GM10248 (cell line): Measurements from ENCODE around the gene CACNA2D1.

Experiments
- CTCF ChIA-PET: fragments of 300-600 bp; sonication (Branson Sonifier 250); formaldehyde crosslinking; extraction: SDS; loops from one replicate; lab custom pipeline; 2021; ENCODE audit warnings: antibody characterized with exemption; lab: Yijun Ruan, JAX
- POLR2A ChIA-PET: fragments of 350-650 bp; sonication (Branson Sonifier 250); formaldehyde crosslinking; extraction: SDS; loops from one replicate; lab custom pipeline; 2020; ENCODE audit warnings: antibody characterized with exemption; lab: Yijun Ruan, JAX
- DNase-seq: peaks from one replicate; pipeline ENCODE4 v3.0.0; 2012; ENCODE audit errors: extremely low spot score
- TF ChIP-seq, protein P1 (sequence below): IDR thresholded peaks from 2 replicates; pipeline ENCODE4 v1.5.1; 2012; ENCODE audit warnings: mild to moderate bottlenecking, low read depth; ENCODE audit errors: extremely low read depth, missing control alignments, control extremely low read depth

CACNA2D1 gene

GRCh38 chr7:82331234-82331633 lies 112.3 kb downstream of the CACNA2D1 start:
- TF ChIP-seq, protein P1, sequence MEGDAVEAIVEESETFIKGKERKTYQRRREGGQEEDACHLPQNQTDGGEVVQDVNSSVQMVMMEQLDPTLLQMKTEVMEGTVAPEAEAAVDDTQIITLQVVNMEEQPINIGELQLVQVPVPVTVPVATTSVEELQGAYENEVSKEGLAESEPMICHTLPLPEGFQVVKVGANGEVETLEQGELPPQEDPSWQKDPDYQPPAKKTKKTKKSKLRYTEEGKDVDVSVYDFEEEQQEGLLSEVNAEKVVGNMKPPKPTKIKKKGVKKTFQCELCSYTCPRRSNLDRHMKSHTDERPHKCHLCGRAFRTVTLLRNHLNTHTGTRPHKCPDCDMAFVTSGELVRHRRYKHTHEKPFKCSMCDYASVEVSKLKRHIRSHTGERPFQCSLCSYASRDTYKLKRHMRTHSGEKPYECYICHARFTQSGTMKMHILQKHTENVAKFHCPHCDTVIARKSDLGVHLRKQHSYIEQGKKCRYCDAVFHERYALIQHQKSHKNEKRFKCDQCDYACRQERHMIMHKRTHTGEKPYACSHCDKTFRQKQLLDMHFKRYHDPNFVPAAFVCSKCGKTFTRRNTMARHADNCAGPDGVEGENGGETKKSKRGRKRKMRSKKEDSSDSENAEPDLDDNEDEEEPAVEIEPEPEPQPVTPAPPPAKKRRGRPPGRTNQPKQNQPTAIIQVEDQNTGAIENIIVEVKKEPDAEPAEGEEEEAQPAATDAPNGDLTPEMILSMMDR: no peak
- no peak for DNase-seq
- ChIA-PET POLR2A (no interaction called here), CTCF (no interaction called here)

DNA sequence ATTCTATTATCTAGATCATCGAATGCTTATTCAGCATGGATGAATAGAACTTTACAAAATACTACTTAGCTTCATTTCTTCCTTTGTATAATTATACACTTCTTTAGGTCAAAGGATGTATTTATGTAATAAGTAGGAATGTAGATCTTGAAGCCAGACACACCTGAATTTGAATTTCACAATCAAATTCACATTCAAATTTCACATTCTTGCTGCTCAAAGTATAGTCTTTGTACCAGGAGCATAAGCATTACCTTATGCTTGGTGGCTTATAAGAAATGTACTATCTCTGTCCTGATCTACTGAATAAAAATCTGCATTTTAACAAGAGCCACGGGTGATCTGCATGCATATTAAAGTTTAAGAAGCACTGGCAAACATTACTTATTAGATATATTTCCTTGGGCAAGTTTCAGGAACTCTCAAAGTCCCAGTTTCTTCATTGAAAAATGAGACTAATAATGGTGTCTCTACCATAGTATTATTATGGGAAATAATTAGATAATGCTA lies 112.8 kb downstream of the CACNA2D1 start:
- CTCF ChIA-PET: interaction anchor here (1.2 kb wide), 1 partner anchor 8 kb away, joined by 3 read pairs; no protein-coding TSS in a partner anchor

GRCh38 chr7:82327898-82328297 lies 115.7 kb downstream of the CACNA2D1 start:
- TF ChIP-seq, protein P1: no peak
- ChIA-PET POLR2A (no interaction called here), CTCF (no interaction called here)
- no peak for DNase-seq

More for the DNA sequence above, 112.8 kb downstream of the CACNA2D1 start:
- DNase-seq: no peak
- TF ChIP-seq, protein P1: no peak
- POLR2A ChIA-PET: no interaction called here

GRCh38 chr7:82325416-82325815 lies 118.2 kb downstream of the CACNA2D1 start:
- no peak for DNase-seq
- POLR2A ChIA-PET: no interaction called here
- CTCF ChIA-PET: interaction anchor here (0.8 to 1.5 kb wide), 2 partner anchors 8 to 12 kb away, joined by 3 to 5 read pairs; no protein-coding TSS in a partner anchor
- TF ChIP-seq, protein P1: no peak

GRCh38 chr7:82323806-82324205 lies 119.8 kb downstream of the CACNA2D1 start:
- POLR2A ChIA-PET: no interaction called here
- CTCF ChIA-PET: interaction anchor here (1.5 kb wide), 1 partner anchor 11 kb away, joined by 5 read pairs; no protein-coding TSS in a partner anchor
- no peak for DNase-seq
- TF ChIP-seq, protein P1: no peak

DNA sequence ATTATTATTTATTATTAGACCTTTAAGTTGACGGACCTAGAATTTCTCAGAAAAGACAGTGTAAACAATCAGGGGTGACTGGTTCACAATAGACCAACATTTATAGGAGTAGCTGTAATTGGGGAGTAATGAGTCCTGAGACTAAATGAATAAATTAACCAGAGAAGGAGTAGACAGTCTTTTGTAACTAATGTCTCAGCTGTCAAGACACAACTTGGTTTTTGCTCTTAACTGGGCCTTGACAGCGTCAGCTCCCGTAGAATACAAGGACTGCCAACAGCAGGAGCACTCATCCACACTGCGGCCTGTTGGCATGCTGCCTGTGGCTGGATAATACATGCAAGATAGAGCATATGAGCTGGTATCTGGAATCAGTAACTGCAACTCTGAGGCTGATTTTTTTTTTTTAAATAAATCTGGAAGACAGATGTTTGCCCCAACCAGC lies 123.9 kb downstream of the CACNA2D1 start:
- TF ChIP-seq, protein P1: no peak
- CTCF ChIA-PET: no interaction called here
- POLR2A ChIA-PET: no interaction called here
- DNase-seq: no peak
